HuH-7 (cell line): ENCODE data around the gene ZNF276.
A peak's percentile ranks its signal among the peaks of the same experiment; 100 is the strongest.

Experiments used
- DNase-seq: peaks from one replicate; pipeline ENCODE4 v3.0.0; 2011; ENCODE audit warnings: low spot score

The ZNF276 gene

GRCh38 chr16:89712274-89712781 is 9.0 kb upstream of the ZNF276 start:
- DNase-seq, result no peak

GRCh38 chr16:89716493-89716892 is 4.8 kb upstream of the ZNF276 start:
- no peak for DNase-seq

- DNase-seq, result no peak
Measured at GRCh38 chr16:89716916-89717687, 4.2 kb upstream of the ZNF276 start.

GRCh38 chr16:89717688-89718505 is 3.4 kb upstream of the ZNF276 start:
- no peak for DNase-seq

GRCh38 chr16:89720551-89720812 is 855 bp upstream of the ZNF276 start:
- peak; percentile 83 for DNase-seq

- DNase-seq, result peak; percentile 72
Measured at GRCh38 chr16:89721546-89722391, 432 bp downstream of the ZNF276 start.

- DNase-seq, result no peak
Measured at GRCh38 chr16:89722392-89723278, 1.3 kb downstream of the ZNF276 start.

- no peak for DNase-seq
Measured at GRCh38 chr16:89723279-89724250, 2.2 kb downstream of the ZNF276 start.

- no peak for DNase-seq
Measured at GRCh38 chr16:89727406-89728120, 6.2 kb downstream of the ZNF276 start.

GRCh38 chr16:89729293-89729692 is 8.0 kb downstream of the ZNF276 start:
- DNase-seq, result no peak

- DNase-seq, result no peak
Measured at GRCh38 chr16:89729863-89730593, 8.7 kb downstream of the ZNF276 start.

- DNase-seq, result no peak
Measured at GRCh38 chr16:89730610-89731234, 9.4 kb downstream of the ZNF276 start.

GRCh38 chr16:89732142-89732917 is 11.0 kb downstream of the ZNF276 start:
- no peak for DNase-seq

- DNase-seq, result no peak
Measured at GRCh38 chr16:89732918-89733242, 11.5 kb downstream of the ZNF276 start.

GRCh38 chr16:89733322-89733721 is 12.0 kb downstream of the ZNF276 start:
- no peak for DNase-seq

GRCh38 chr16:89733792-89734191 is 12.5 kb downstream of the ZNF276 start:
- DNase-seq, result no peak

GRCh38 chr16:89736554-89736953 is 15.2 kb downstream of the ZNF276 start:
- no peak for DNase-seq
